Pancreas (tissue), 10 donors: Measurements from ENCODE around the gene ACAA1. TPM values are rescaled to one million over a fixed set of nuclear protein-coding genes. Genes with fewer than 3 reads are reported as not detected.

Source experiments
- ATAC-seq, 4 donors: fragments of 200-7000 bp; cut with Tn5 transposase; one replicate each; pipeline versions ENCODE4 v1.8.0 to v1.9.1; 2020; ENCODE audit warnings: mild to moderate bottlenecking in 4 of 4, moderate library complexity in 4 of 4
- DNase-seq, 6 donors: peaks; one replicate each; pipeline ENCODE4 v3.0.0-alpha.2; 2020
- FAIRE-seq: peaks from 2 replicates; lab custom pipeline; 2012; peaks lifted over from hg19 to GRCh38; lab: Jason Lieb, UNC
- H3K27ac ChIP-seq, 4 donors: fragments of 200-600 bp; sonication (generic); 1 replicate in 3 of 4; 2 replicates in 1 of 4; pipeline versions ENCODE4 v1.5.0 to v1.8.0; 2020
- H3K27me3 ChIP-seq, 4 donors: fragments of 200-600 bp; one replicate each; pipeline ENCODE4 v1.8.0; 2021
- H3K36me3 ChIP-seq, 3 donors: fragments of 200-600 bp; sonication (generic) in 1 of 3; one replicate each; pipeline versions ENCODE4 v1.5.0 to v1.8.0; 2020 to 2021
- H3K4me1 ChIP-seq, 3 donors: fragments of 200-600 bp; one replicate each; pipeline ENCODE4 v1.8.0; 2021
- H3K4me3 ChIP-seq, 4 donors: fragments of 200-600 bp; sonication (generic) in 2 of 4; one replicate each; pipeline versions ENCODE4 v1.5.0 to v1.8.0; 2020 to 2021
- H3K9me3 ChIP-seq, 4 donors: fragments of 200-600 bp; one replicate each; pipeline ENCODE4 v1.8.0; 2021
- WGBS, 2 donors: extraction: QIAGEN DNeasy Blood & Tissue Kit; methylation state at CpG; one replicate each; pipeline ENCODE4 v1.1.7; 2013; 5-methylcytosine and 5-hydroxymethylcytosine counted together
- intact Hi-C, 3 donors: fragments of 100-400 bp; cut with DNase I; formaldehyde crosslinking; loops; one replicate each; pipeline versions ENCODE4 v1.11.1 to v1.14.2; 2022
- polyA plus RNA-seq, 2 donors: library from polyadenylated mRNA; stranded (reverse); fragments of 200-250 nt; gene quantifications; one replicate each; pipeline ENCODE4 v1.2.3, GENCODE V29; 2013
- total RNA-seq, 6 donors: library from RNA; stranded (reverse); fragmentation: NEBNext Ultra II Directional in 4 of 6; extraction: Animal tissue kit (Norgen Biotek cat#: 25700) in 4 of 6; gene quantifications; one replicate each; pipeline versions ENCODE4 v1.2.1 to v1.2.4, GENCODE V29; 2021 to 2023
- TF ChIP-seq, protein P1 (sequence below), 4 donors: fragments of 200-600 bp; sonication (generic) in 3 of 4; IDR thresholded peaks; one replicate each; pipeline versions ENCODE4 v1.5.0 to v1.8.0; 2021; ENCODE audit warnings: antibody characterized with exemption in 4 of 4
- donor health status: healthy with polysubstance abuse.
- donor health status: DM: no; HTN: no; CAD: no; lungs with moderate emphysema.
- donor health status: DM: no; HTN: no; CAD: no.
- donor health status: control.
- donor health status: control.
- donor health status: Bipolar disorder and iron deficiency.
- donor health status: DM: yes; HTN: yes; CAD: no.
- donor health status: DM: no; HTN: no; CAD: no.
- donor health status: DM: no; HTN: no; CAD: no.
- donor health status: DM: yes; HTN: yes; CAD: no.

The ACAA1 gene
- total and polyA plus RNA-seq, 8 donors: 44.2 to 110 (median 59.3) TPM

DNA sequence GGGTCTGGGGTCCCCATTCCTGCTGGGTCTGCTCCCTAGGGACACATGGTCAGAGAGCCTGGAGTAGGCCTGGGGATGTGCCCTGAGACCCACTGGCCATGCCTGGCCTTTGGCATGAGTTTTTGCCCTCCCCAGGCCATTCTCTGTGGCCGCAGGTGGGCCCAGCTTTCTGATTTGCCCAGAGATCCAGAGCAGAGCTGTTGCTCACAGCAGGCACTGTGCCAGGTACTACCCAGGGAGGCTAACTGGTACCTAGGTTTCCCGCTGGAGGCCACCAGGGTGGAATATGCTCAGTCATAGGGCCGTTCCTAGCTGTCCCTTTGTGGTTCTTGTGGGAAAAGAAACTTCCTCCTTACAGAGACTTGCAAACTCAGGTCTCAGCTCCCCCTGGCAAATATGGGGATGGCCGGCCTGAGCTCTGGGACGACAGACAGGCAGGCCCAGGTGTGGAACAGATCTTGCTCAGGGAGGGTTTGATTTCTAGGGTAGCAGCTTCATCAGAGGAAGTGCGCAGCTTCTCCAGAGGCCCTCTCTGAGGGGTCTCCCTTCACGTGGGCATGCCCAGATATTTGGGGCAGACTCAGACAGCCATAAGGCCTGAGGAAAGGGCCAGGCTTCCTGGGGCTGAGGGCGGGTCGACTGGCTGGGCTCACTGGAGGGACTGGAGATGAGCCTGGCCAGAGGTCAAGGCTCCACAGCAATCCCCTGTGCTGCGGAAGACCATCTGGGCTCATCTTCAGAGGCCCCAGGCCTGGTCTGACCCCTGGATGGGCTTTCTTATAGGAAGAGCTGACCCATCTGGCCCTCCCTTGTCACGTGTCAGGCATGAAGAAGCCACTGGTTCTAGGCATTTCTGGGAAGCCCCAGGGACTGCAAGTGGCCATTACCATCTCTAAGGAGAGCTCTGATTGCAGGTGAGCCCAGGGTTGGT is 28.0 kb downstream of the ACAA1 start:
- Histone ChIP-seq H3K27ac (no peak overlapping the region), H3K4me3 (no peak overlapping the region), H3K9me3 (no peaks in the 10 kb centered on the region), H3K4me1 (no peaks in the 10 kb centered on the region), H3K36me3 (no peaks in the 10 kb centered on the region), H3K27me3 (no peaks in the 10 kb centered on the region)
- intact Hi-C loops: no loop called here
- FAIRE-seq (no peak), ATAC-seq (peak in 2 of 4 donors; percentile 14 to 26), DNase-seq (peak in 3 of 6 donors; percentile 6 to 44 (median 31))
- 80 to 87% methylated on average over 11 of the region's 11 CpGs for WGBS, 2 donors
- TF ChIP-seq, protein P1, sequence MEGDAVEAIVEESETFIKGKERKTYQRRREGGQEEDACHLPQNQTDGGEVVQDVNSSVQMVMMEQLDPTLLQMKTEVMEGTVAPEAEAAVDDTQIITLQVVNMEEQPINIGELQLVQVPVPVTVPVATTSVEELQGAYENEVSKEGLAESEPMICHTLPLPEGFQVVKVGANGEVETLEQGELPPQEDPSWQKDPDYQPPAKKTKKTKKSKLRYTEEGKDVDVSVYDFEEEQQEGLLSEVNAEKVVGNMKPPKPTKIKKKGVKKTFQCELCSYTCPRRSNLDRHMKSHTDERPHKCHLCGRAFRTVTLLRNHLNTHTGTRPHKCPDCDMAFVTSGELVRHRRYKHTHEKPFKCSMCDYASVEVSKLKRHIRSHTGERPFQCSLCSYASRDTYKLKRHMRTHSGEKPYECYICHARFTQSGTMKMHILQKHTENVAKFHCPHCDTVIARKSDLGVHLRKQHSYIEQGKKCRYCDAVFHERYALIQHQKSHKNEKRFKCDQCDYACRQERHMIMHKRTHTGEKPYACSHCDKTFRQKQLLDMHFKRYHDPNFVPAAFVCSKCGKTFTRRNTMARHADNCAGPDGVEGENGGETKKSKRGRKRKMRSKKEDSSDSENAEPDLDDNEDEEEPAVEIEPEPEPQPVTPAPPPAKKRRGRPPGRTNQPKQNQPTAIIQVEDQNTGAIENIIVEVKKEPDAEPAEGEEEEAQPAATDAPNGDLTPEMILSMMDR (IDR thresholded peaks at IDR 0.05): no peak

DNA sequence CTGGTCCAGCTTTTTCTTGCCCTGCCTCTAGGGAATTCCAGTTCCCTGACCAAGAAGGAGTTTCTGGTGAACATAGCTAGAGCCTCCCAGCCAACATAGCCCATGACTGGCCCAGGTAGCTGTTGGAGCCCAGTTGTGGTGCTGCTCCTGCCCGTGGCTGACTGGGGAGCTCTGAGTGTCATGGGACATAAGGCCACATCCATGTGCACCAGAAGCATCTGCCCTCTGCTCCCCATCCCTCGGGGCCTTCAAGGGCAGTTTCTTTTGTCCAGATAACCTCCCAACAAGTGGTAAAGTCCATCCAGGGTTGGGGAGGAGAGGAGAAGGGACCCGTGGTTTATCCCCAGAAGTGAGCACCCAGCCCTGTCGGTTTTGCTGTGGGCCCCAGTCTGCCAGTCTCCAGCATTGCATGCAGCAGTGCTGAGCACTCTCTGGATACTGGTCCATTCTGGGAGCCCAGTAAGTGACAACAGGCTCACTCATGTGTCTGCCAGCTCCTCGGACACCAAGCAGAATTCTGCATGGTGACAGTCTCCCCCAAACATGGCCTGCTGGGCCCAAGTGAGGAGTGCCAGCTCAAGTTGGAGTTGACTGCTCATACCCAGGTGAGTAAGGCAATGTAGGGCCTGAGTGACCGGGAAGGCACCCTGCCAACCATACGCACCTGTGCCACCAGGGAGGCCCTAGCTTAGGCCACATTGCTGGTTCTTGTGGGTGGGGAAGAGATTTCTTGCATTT is 28.8 kb downstream of the ACAA1 start:
- H3K4me1 ChIP-seq: no peaks in the 10 kb centered on the region
- DNase-seq (no peak), FAIRE-seq (no peak), ATAC-seq (no peak)
- H3K4me3 ChIP-seq: no peak overlapping the region
- no peaks in the 10 kb centered on the region for H3K9me3 ChIP-seq
- no peaks in the 10 kb centered on the region for H3K27me3 ChIP-seq
- intact Hi-C loops: no loop called here
- H3K36me3 ChIP-seq: no peaks in the 10 kb centered on the region
- TF ChIP-seq, protein P1 (IDR thresholded peaks at IDR 0.05): no peak
- WGBS, 2 donors: 72 to 89% methylated on average over 7 of the region's 7 CpGs
- no peak overlapping the region for H3K27ac ChIP-seq

DNA sequence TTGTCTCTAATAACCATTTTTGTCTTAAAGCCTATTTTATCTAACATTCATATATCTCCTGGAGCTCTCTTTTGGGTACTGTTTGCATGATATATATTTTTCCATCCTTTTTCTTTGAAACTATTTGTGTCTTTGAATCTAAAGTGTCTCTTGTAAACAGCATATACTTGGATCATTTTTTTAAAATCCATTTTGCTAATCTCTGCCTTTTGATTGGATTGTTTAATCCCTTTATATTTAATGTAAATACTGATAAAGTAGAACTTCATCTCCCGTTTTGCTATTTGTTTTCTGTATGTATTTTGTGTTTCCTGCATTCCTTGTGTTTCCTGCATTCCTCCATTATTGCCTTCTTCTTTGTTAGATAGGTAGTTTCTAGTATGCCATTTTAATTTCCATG is 31.4 kb downstream of the ACAA1 start:
- 31 to 32% methylated on average over 1 of the region's 1 CpG for WGBS, 2 donors
- Histone ChIP-seq H3K36me3 (no peaks in the 10 kb centered on the region), H3K4me3 (no peak overlapping the region), H3K27me3 (no peaks in the 10 kb centered on the region), H3K4me1 (no peaks in the 10 kb centered on the region), H3K27ac (no peak overlapping the region), H3K9me3 (no peaks in the 10 kb centered on the region)
- TF ChIP-seq, protein P1 (IDR thresholded peaks at IDR 0.05): no peak
- FAIRE-seq (no peak), ATAC-seq (no peak), DNase-seq (no peak)
- intact Hi-C loops: no loop called here

DNA sequence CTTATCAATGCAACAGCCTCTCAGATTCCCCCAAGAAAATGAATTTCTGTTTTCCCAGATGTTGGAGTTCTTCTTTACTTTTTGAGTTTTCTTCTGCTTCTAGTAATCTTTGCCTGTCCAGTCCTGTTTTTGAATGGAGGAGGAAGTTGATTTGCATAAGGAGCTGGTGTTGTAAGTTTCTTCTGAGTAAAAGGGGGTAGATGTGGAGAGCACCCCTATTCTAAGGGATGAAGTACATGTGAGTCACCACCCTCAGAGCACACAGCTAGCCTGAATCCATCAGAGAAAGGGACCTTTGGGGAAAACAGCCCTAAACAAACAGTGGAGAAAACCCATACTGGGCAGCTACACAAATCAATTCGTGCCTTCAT is 34.5 kb downstream of the ACAA1 start:
- FAIRE-seq (no peak), DNase-seq (no peak), ATAC-seq (no peak)
- 39 to 49% methylated on average over 1 of the region's 1 CpG for WGBS, 2 donors
- Histone ChIP-seq H3K36me3 (no peaks in the 10 kb centered on the region), H3K27ac (no peak overlapping the region), H3K27me3 (no peaks in the 10 kb centered on the region), H3K4me3 (no peak overlapping the region), H3K9me3 (no peaks in the 10 kb centered on the region), H3K4me1 (no peaks in the 10 kb centered on the region)
- TF ChIP-seq, protein P1 (IDR thresholded peaks at IDR 0.05): no peak
- intact Hi-C loops: no loop called here
